Neuronal stem cell (in vitro differentiated cells): ENCODE results near the gene C11orf97. TPM values are rescaled to one million over a fixed set of nuclear protein-coding genes. Genes with fewer than 3 reads are reported as not detected.

ENCODE experiments used
- DNase-seq: peaks from one replicate; pipeline ENCODE4 v3.0.0-alpha.2; 2013; ENCODE audit warnings: low spot score
- H2AFZ ChIP-seq: one replicate; pipeline ENCODE4 v1.6.1; 2013; ENCODE audit warnings: mild to moderate bottlenecking, low read length, inconsistent platforms
- H2AK5ac ChIP-seq: 2 replicates; pipeline ENCODE4 v1.6.1; 2013; ENCODE audit warnings: low read depth, mild to moderate bottlenecking, inconsistent platforms, low read length, moderate library complexity, mixed read lengths
- H2BK120ac ChIP-seq: 2 replicates; pipeline ENCODE4 v1.6.1; 2013; ENCODE audit warnings: low read depth, mild to moderate bottlenecking, inconsistent platforms, low read length, moderate library complexity, mixed read lengths
- H2BK12ac ChIP-seq: one replicate; pipeline ENCODE4 v1.6.1; 2013; ENCODE audit warnings: low read length, inconsistent platforms
- H2BK15ac ChIP-seq: 2 replicates; pipeline ENCODE4 v1.6.1; 2013; ENCODE audit warnings: mild to moderate bottlenecking, low read length, inconsistent platforms, mixed read lengths
- H2BK5ac ChIP-seq: one replicate; pipeline ENCODE4 v1.6.1; 2013; ENCODE audit warnings: inconsistent platforms, mild to moderate bottlenecking, low read length, moderate library complexity
- H3K14ac ChIP-seq: one replicate; pipeline ENCODE4 v1.6.1; 2013; ENCODE audit warnings: low read length, inconsistent platforms
- H3K18ac ChIP-seq: 2 replicates; pipeline ENCODE4 v1.6.1; 2013; ENCODE audit warnings: low read length, inconsistent platforms
- H3K23ac ChIP-seq: 2 replicates; pipeline ENCODE4 v1.6.1; 2013; ENCODE audit warnings: low read depth, mild to moderate bottlenecking, mixed read lengths, low read length, inconsistent platforms; ENCODE audit not compliant: poor library complexity
- H3K27ac ChIP-seq: replicated peaks from 3 replicates; pipeline ENCODE4 v1.5.1; 2013; ENCODE audit warnings: low read length, inconsistent platforms
- H3K27me3 ChIP-seq, 3 experiments: 2 replicates each; pipeline ENCODE4 v1.6.1; 2013; ENCODE audit warnings: low read length in 3 of 3, mild to moderate bottlenecking in 2 of 3, inconsistent platforms in 1 of 3, low read depth in 1 of 3, mixed read lengths in 1 of 3, moderate library complexity in 1 of 3; ENCODE audit not compliant: control insufficient read depth in 3 of 3, insufficient read depth in 3 of 3
- H3K36me3 ChIP-seq, 2 donors: replicated peaks in 1 of 2; 2 replicates each; pipeline ENCODE4 v1.6.1; 2013; ENCODE audit warnings: low read length in 2 of 2; ENCODE audit not compliant: control insufficient read depth in 2 of 2, insufficient read depth in 2 of 2
- H3K4ac ChIP-seq: 2 replicates; pipeline ENCODE4 v1.6.1; 2013; ENCODE audit warnings: inconsistent platforms, mild to moderate bottlenecking, low read length, moderate library complexity
- H3K4me1 ChIP-seq, 2 donors: 1 replicate in 1 of 2; 2 replicates in 1 of 2; pipeline ENCODE4 v1.6.1; 2013; ENCODE audit warnings: low read length in 2 of 2, low read depth in 1 of 2; ENCODE audit not compliant: control insufficient read depth in 2 of 2, insufficient read depth in 1 of 2
- H3K4me2 ChIP-seq: one replicate; pipeline ENCODE4 v1.6.1; 2013; ENCODE audit warnings: mild to moderate bottlenecking, low read length, inconsistent platforms; ENCODE audit not compliant: insufficient read depth, poor library complexity, severe bottlenecking
- H3K4me3 ChIP-seq, 2 donors: 2 replicates each; pipeline ENCODE4 v1.5.1; 2013; ENCODE audit warnings: low read length in 2 of 2, mild to moderate bottlenecking in 2 of 2, inconsistent platforms in 1 of 2, moderate library complexity in 1 of 2
- H3K79me1 ChIP-seq: one replicate; pipeline ENCODE4 v1.6.1; 2013; ENCODE audit warnings: low read depth, mild to moderate bottlenecking, inconsistent platforms, low read length, moderate library complexity
- H3K9ac ChIP-seq: one replicate; pipeline ENCODE4 v1.6.1; 2013; ENCODE audit warnings: mild to moderate bottlenecking, low read depth, low read length, inconsistent platforms; ENCODE audit not compliant: poor library complexity
- H3K9me3 ChIP-seq, 2 donors: replicated peaks in 1 of 2; 2 replicates each; pipeline versions ENCODE3 to v1.6.1; 2013; ENCODE audit warnings: low read length in 2 of 2, mild to moderate bottlenecking in 2 of 2, inconsistent platforms in 1 of 2, low read depth in 1 of 2, mixed read lengths in 1 of 2, moderate library complexity in 1 of 2; ENCODE audit not compliant: control insufficient read depth in 2 of 2, insufficient read depth in 1 of 2
- H4K8ac ChIP-seq: one replicate; pipeline ENCODE4 v1.6.1; 2013; ENCODE audit warnings: low read depth, mild to moderate bottlenecking, inconsistent platforms, low read length, moderate library complexity
- H4K91ac ChIP-seq: one replicate; pipeline ENCODE4 v1.6.1; 2013; ENCODE audit warnings: low read length, low read depth, mild to moderate bottlenecking, inconsistent platforms; ENCODE audit not compliant: poor library complexity
- WGBS, 2 donors: extraction: QIAGEN DNeasy Blood & Tissue Kit; methylation state at CpG; one replicate each; pipeline ENCODE4 v1.1.7; 2013; ENCODE audit warnings: missing lambda C conversion rate in 2 of 2, mixed read lengths in 1 of 2; ENCODE audit not compliant: insufficient read length in 2 of 2, insufficient replicate concordance in 1 of 2; ENCODE audit errors: extremely low coverage in 2 of 2; 5-methylcytosine and 5-hydroxymethylcytosine counted together
- polyA plus RNA-seq, 2 experiments: library from polyadenylated mRNA; stranded (reverse); fragments of 200-250 nt; gene quantifications; one replicate each; pipeline ENCODE4 v1.2.3, GENCODE V29; 2013

Gene C11orf97, protein sequence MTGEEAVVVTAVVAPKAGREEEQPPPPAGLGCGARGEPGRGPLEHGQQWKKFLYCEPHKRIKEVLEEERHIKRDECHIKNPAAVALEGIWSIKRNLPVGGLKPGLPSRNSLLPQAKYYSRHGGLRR
- not detected for polyA plus RNA-seq (2013, experiment 1 of 2)
- polyA plus RNA-seq (2013, experiment 2 of 2): not detected

DNA sequence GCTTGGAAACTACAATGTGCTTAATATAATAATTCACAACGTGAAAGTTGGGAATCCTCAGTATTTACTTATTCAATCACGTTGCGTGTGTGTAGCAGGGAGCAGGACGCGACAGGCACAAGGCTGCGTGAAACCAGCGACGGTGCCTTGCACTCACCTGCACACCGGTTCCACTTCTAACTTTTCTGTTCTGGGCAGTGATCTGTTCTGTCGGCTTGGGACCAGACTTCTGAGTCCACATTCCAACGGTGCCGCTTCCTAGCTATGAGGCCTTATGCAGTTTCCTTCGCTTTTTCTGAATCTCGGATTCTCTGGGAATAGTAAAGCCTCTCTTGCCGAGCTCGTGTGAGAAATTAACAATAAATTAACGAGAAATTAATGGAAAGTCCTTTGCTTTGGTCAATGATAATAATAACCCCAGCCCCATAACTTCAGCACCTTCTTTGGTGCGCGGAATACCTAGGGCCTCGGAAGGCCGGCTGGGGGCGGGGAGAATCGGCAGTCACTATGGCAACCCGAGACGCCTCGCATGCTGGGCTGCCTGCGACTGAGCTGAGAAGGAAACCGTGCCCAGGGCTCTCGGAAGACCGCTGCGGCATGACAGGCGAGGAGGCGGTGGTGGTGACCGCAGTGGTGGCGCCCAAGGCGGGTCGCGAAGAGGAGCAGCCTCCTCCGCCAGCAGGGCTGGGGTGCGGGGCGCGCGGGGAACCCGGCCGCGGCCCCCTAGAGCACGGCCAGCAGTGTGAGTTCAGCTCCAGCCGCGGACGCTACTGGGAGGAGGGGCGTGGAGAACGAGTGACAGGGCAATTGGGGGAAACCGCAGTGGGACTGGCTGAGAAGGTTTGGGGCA, at the start of gene C11orf97:
TSS of gene C11orf97 (plus strand) at position 530 of the 850 bp plus-strand sequence. CDS start at position 598, 68 bp downstream.
- H3K4me3 ChIP-seq: peak within 1 kb of the TSS; percentile 31 to 73
- H3K36me3 ChIP-seq: no peaks in the 10 kb centered on the region
- no peak within 1 kb of the TSS for H4K91ac ChIP-seq
- no peak within 1 kb of the TSS for H2AK5ac ChIP-seq
- no peak within 1 kb of the TSS for H4K8ac ChIP-seq
- H3K18ac ChIP-seq: peak within 1 kb of the TSS; percentile 19
- H3K4me2 ChIP-seq: peak within 1 kb of the TSS; percentile 99
- H2BK5ac ChIP-seq: no peak within 1 kb of the TSS
- no peak within 1 kb of the TSS for H3K4ac ChIP-seq
- no peak within 1 kb of the TSS for H2BK15ac ChIP-seq
- WGBS, 2 donors: no CpG with 5 or more reads among the region's 53 CpGs
- peaks cover 0 to 46% (median 8%) of the 10 kb centered on the region in 3 experiments for H3K27me3 ChIP-seq
- H3K14ac ChIP-seq: no peak within 1 kb of the TSS
- no peak within 1 kb of the TSS for H3K27ac ChIP-seq
- peaks cover 2 to 3% of the 10 kb centered on the region in 2 donors for H3K4me1 ChIP-seq
- no peak within 1 kb of the TSS for H3K9ac ChIP-seq
- H2BK120ac ChIP-seq: no peak within 1 kb of the TSS
- no peak within 1 kb of the TSS for H3K23ac ChIP-seq
- peaks cover 0 to 6% of the 10 kb centered on the region in 2 donors for H3K9me3 ChIP-seq
- H2AFZ ChIP-seq: peak within 1 kb of the TSS; percentile 78
- no peaks in the 10 kb centered on the region for H3K79me1 ChIP-seq
- H2BK12ac ChIP-seq: no peak within 1 kb of the TSS
- peak; percentile 54 for DNase-seq

DNA sequence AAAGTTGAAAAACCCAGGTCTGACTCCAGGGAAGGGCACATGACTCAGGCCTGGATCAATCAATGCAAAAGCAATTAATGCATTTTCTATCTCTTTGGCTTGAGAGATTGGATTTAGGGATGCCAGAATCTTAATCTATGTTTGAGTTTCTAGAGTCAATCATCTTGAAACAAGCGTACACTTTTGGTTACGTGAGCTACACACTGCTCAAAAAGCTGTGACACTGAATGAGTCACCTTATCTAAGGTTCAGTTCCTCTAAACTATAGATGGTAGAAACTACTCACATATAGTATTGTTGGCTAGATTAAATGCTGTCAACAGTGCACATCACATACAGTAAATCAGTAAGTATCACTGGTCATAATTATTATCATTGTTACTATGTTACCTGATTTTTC, 42.8 kb upstream of the C11orf97 start:
- WGBS, 2 donors: no CpG with 5 or more reads among the region's 2 CpGs
- no peak overlapping the region for H2BK5ac ChIP-seq
- no peak overlapping the region for H2AFZ ChIP-seq

DNA sequence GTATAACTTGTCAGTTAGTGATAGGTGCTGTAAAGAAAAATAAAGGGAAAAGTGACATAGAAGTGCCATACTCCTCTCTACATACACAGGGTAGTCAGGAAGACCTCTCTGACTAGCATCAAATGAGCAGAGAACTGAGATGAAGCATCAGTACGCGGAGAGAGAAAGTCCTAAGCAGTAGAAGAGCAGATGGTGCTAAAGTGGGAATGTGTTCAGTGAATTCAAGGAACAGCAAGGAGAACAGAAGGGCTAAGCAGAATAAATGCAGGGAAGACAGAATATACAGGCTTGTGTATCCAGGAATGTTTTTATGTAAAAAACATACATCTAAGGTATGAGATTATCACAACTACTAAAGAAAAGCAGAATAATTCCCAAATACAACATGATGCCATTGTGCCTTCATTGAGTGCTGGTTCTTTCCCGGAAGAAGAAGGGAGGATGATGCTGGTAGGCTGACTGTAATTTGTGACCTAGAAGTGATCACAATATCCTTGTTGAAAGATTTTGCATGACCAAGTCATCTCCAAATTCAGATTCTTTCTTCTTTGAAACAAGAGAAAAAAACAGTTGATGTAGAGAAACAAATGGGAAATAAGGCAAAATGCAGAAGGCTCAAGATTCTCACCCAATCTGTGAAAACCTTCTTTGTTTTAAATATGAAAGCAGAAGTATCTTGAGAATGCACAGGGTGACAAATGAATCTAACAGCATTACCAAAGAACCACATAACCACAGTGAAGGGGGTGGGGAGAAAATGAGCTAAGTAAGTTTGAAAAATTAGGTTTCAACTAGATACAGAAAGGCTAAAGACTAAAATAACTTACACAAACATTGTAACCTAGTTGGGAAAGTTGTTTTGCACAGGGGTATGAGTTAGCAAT, 39.1 kb upstream of the C11orf97 start:
- no peak overlapping the region for H4K91ac ChIP-seq
- H3K14ac ChIP-seq: no peak overlapping the region
- no peak overlapping the region for H3K4me2 ChIP-seq
- no peaks in the 10 kb centered on the region for H3K79me1 ChIP-seq
- H3K27me3 ChIP-seq: no peaks in the 10 kb centered on the region
- H3K18ac ChIP-seq: no peak overlapping the region
- H3K9ac ChIP-seq: no peak overlapping the region
- H2BK120ac ChIP-seq: no peak overlapping the region
- no peak overlapping the region for H2BK12ac ChIP-seq
- H2AK5ac ChIP-seq: no peak overlapping the region
- no peak overlapping the region for H2AFZ ChIP-seq
- H2BK15ac ChIP-seq: no peak overlapping the region
- no peak overlapping the region for H3K4ac ChIP-seq
- H3K4me1 ChIP-seq: no peaks in the 10 kb centered on the region
- no peak overlapping the region for H3K4me3 ChIP-seq
- H3K23ac ChIP-seq: no peak overlapping the region
- peaks cover 3 to 94% of the 10 kb centered on the region in 2 donors for H3K36me3 ChIP-seq
- no peak overlapping the region for H4K8ac ChIP-seq
- no peaks in the 10 kb centered on the region for H3K9me3 ChIP-seq
- no CpG with 5 or more reads among the region's 3 CpGs for WGBS, 2 donors
- DNase-seq: no peak
- H3K27ac ChIP-seq: no peak overlapping the region
- H2BK5ac ChIP-seq: no peak overlapping the region

More for the DNA sequence above, 42.8 kb upstream of the C11orf97 start:
- Histone ChIP-seq H3K4me3 (no peak overlapping the region), H3K36me3 (peaks cover 3 to 94% of the 10 kb centered on the region in 2 donors), H3K79me1 (no peaks in the 10 kb centered on the region), H3K4me1 (no peaks in the 10 kb centered on the region), H3K27ac (no peak overlapping the region), H2BK15ac (no peak overlapping the region), H3K4ac (no peak overlapping the region), H3K9ac (no peak overlapping the region), H3K4me2 (no peak overlapping the region), H3K9me3 (no peaks in the 10 kb centered on the region), H2AK5ac (no peak overlapping the region), H3K23ac (no peak overlapping the region), H2BK120ac (no peak overlapping the region), H3K18ac (no peak overlapping the region), H3K27me3 (no peaks in the 10 kb centered on the region), H2BK12ac (no peak overlapping the region), H3K14ac (no peak overlapping the region), H4K91ac (no peak overlapping the region), H4K8ac (no peak overlapping the region)
- no peak for DNase-seq
